Left forelimb (tissue), 1 donor: ENCODE data around the gene DAB2IP.
"Not testable (repeated sequence)": the region's sequence is repeated elsewhere in the genome, so short reads cannot be mapped to it uniquely, and the experiment has no call there.

ENCODE experiments used
- DNase-seq: peaks from one replicate; pipeline ENCODE4 v3.0.0-alpha.2; 2018; ENCODE audit warnings: low spot score

Gene DAB2IP

GRCh38 chr9:121727295-121728020, 76.0 kb downstream of the DAB2IP start:
- no peak for DNase-seq

- no peak for DNase-seq
Observed at GRCh38 chr9:121728916-121729315, 77.5 kb downstream of the DAB2IP start.

GRCh38 chr9:121729769-121730562, 78.5 kb downstream of the DAB2IP start:
- DNase-seq, result no peak

- DNase-seq, result no peak
Observed at GRCh38 chr9:121731090-121731489, 79.7 kb downstream of the DAB2IP start.

GRCh38 chr9:121731919-121732318, 80.5 kb downstream of the DAB2IP start:
- no peak for DNase-seq

- DNase-seq, result no peak
Observed at GRCh38 chr9:121732389-121732788, 81.0 kb downstream of the DAB2IP start.

- no peak for DNase-seq
Observed at GRCh38 chr9:121732886-121733285, 81.5 kb downstream of the DAB2IP start.

GRCh38 chr9:121734465-121734864, 83.0 kb downstream of the DAB2IP start:
- DNase-seq, result no peak

- no peak for DNase-seq
Observed at GRCh38 chr9:121735065-121735792, 83.8 kb downstream of the DAB2IP start.

- DNase-seq, result peak; percentile 87
Observed at GRCh38 chr9:121735793-121736770, 84.6 kb downstream of the DAB2IP start.

GRCh38 chr9:121736934-121737462, 85.6 kb downstream of the DAB2IP start:
- no peak for DNase-seq

GRCh38 chr9:121737481-121737931, 86.1 kb downstream of the DAB2IP start:
- DNase-seq, result no peak

GRCh38 chr9:121738411-121738810, 87.0 kb downstream of the DAB2IP start:
- no peak for DNase-seq

GRCh38 chr9:121738968-121739367, 87.5 kb downstream of the DAB2IP start:
- no peak for DNase-seq

- no peak for DNase-seq
Observed at GRCh38 chr9:121739971-121740370, 88.5 kb downstream of the DAB2IP start.

- no peak for DNase-seq
Observed at GRCh38 chr9:121741228-121741918, 89.9 kb downstream of the DAB2IP start.

GRCh38 chr9:121741919-121742283, 90.5 kb downstream of the DAB2IP start:
- not testable (repeated sequence) for DNase-seq

GRCh38 chr9:121742923-121743322, 91.5 kb downstream of the DAB2IP start:
- DNase-seq, result no peak

- DNase-seq, result no peak
Observed at GRCh38 chr9:121743441-121744001, 92.1 kb downstream of the DAB2IP start.

GRCh38 chr9:121744002-121744686, 92.7 kb downstream of the DAB2IP start:
- DNase-seq, result no peak
